Endothelial cell (in vitro differentiated cells): ENCODE measurements around the gene FOXK1. TPM values are rescaled to one million over a fixed set of nuclear protein-coding genes. Genes with fewer than 3 reads are reported as not detected.
"Not testable (repeated sequence)": the region's sequence is repeated elsewhere in the genome, so short reads cannot be mapped to it uniquely, and the experiment has no call there.

Experiments used
- DNase-seq: peaks from one replicate; pipeline ENCODE4 v3.0.0; 2021; ENCODE audit warnings: low spot score
- H3K27ac Mint-ChIP-seq: one replicate; pipeline ENCODE4 v1.8.0; 2021; ENCODE audit warnings: mixed read lengths, inconsistent platforms; ENCODE audit not compliant: unreplicated experiment
- H3K27me3 Mint-ChIP-seq: one replicate; pipeline ENCODE4 v1.8.0; 2021; ENCODE audit warnings: mild to moderate bottlenecking, moderate library complexity, mixed read lengths, inconsistent platforms; ENCODE audit not compliant: unreplicated experiment
- H3K36me3 Mint-ChIP-seq: one replicate; pipeline ENCODE4 v1.8.0; 2021; ENCODE audit warnings: mild to moderate bottlenecking, low read depth, mixed read lengths, inconsistent platforms; ENCODE audit not compliant: unreplicated experiment
- H3K4me1 Mint-ChIP-seq: one replicate; pipeline ENCODE4 v1.8.0; 2021; ENCODE audit warnings: mild to moderate bottlenecking, mixed read lengths, inconsistent platforms; ENCODE audit not compliant: unreplicated experiment
- H3K4me3 Mint-ChIP-seq: one replicate; pipeline ENCODE4 v1.8.0; 2021; ENCODE audit warnings: mild to moderate bottlenecking, mixed read lengths, inconsistent platforms; ENCODE audit not compliant: unreplicated experiment
- H3K9me3 Mint-ChIP-seq: one replicate; pipeline ENCODE4 v1.8.0; 2021; ENCODE audit warnings: mixed read lengths, inconsistent platforms; ENCODE audit not compliant: unreplicated experiment
- total RNA-seq: library from RNA; stranded (reverse); fragmentation: NEBNext Ultra II Directional; extraction: Animal tissue kit (Norgen Biotek cat#: 25700); gene quantifications from one replicate; pipeline ENCODE4 v1.2.1, GENCODE V29; 2021; ENCODE audit not compliant: unreplicated experiment
- TF ChIP-seq, protein P1 (sequence below): fragments of 200-600 bp; sonication (generic); IDR thresholded peaks from one replicate; pipeline ENCODE4 v1.5.0; 2021; ENCODE audit warnings: antibody characterized with exemption; ENCODE audit not compliant: unreplicated experiment

Gene FOXK1
- total RNA-seq, 1 donor from 2014 or later: 73.8 TPM

DNA sequence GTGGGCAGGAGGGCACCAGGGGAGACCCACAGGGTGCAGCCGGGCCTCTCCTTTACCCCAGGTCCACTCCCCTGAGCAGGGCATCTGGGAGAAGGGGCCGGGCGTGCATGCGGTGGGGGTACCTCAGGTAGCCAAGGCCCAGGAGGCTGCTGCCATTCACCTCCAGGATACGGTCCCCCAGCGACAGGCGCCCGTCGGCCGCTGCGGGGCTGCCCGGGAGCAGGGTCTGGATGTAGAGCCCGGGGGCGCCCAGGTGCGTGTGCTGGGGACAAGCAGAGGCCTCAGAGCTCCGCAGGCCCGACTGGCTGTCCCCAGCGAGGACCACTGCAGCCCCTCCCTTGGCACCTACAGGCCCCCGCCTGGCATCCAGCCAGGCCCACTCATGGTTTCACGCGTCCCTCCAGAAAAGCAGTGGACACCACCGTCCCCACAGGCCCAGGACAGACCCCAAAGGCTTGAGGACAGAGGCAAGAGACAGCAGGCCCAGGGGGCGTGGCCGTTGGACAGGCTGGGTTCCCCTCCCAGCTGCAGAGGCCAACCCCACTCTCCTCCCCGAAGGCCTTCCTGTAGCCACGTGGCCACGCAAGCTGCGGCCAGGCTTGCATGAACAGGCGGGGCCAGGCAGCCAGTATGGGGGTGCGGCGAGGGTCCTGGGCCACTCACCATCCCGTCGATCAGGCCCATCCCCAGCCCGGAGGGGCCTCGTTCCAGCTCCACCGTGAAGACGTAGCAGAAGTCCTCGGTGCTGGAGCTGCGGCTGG lies 117.6 kb downstream of the FOXK1 start:
- Mint-ChIP-seq H3K4me3 (no peak overlapping the region), H3K27ac (no peak overlapping the region), H3K36me3 (peaks cover 6% of the 10 kb centered on the region), H3K27me3 (peaks cover 19% of the 10 kb centered on the region), H3K9me3 (no peaks in the 10 kb centered on the region), H3K4me1 (no peaks in the 10 kb centered on the region)
- no peak for DNase-seq
- TF ChIP-seq, protein P1, sequence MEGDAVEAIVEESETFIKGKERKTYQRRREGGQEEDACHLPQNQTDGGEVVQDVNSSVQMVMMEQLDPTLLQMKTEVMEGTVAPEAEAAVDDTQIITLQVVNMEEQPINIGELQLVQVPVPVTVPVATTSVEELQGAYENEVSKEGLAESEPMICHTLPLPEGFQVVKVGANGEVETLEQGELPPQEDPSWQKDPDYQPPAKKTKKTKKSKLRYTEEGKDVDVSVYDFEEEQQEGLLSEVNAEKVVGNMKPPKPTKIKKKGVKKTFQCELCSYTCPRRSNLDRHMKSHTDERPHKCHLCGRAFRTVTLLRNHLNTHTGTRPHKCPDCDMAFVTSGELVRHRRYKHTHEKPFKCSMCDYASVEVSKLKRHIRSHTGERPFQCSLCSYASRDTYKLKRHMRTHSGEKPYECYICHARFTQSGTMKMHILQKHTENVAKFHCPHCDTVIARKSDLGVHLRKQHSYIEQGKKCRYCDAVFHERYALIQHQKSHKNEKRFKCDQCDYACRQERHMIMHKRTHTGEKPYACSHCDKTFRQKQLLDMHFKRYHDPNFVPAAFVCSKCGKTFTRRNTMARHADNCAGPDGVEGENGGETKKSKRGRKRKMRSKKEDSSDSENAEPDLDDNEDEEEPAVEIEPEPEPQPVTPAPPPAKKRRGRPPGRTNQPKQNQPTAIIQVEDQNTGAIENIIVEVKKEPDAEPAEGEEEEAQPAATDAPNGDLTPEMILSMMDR: no peak

DNA sequence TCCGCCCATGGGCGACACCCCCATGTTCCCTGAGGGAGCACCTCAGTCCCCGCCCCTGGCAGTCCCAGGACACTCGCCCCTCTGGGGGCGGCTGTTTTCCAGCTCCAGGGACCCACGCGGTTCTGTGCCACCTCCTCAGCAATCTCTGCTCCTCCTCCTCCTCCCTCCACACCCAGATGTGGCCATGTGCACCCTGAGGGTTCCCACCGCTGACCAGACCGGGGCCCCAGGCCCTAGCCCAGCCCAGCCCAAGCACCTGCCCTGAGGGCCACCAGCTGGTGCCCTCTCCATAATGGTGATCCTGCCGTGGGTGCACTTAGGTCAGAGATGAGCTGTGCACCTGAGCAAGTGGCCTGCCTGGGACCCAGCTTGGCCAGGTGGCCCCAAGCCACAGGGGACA lies 118.4 kb downstream of the FOXK1 start:
- DNase-seq: no peak
- Mint-ChIP-seq H3K27me3 (peaks cover 18% of the 10 kb centered on the region), H3K9me3 (no peaks in the 10 kb centered on the region), H3K27ac (no peak overlapping the region), H3K36me3 (peaks cover 4% of the 10 kb centered on the region), H3K4me3 (no peak overlapping the region), H3K4me1 (no peaks in the 10 kb centered on the region)
- TF ChIP-seq, protein P1: no peak

DNA sequence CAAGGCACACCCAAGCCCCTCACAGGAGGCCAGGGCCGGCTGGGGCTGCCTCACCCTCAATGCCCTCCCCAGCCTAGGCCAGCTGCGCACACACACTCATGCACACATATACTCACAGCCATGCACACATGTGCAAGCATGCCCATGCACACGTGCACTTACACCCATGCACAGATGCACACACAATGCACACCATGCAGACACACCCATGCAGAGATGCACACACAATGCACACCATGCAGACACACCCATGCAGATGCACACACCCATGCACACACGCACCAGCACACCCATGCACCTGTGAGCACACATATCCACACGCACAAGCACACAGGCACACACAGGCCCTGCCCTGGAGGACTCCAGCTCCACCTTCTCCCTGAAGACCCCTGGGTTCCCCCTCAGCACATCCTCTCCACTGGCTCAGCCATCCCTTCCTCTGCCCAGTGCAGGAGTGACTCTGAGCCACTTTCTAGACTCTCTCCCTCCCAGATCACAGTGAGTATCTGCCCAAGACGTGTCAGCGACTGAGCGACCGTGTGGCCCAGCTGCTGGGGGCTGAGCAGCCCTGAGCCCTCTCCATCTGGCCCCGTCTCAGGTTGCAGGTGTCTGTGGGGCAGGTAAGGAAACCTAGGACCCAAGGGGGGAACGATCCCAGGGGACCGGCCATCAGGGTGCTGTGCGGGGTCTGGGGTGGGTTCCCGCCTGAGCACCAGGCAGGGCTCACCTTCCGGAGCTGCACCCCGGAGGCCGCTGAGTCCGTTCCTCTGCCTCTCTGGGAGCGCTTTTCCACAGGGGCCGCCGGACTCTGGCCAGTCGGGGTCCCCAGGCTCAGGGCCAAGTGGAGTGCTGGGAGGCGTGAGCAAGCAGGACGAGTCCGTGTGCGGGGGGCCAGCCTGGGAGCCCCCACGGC lies 119.1 kb downstream of the FOXK1 start:
- Mint-ChIP-seq H3K9me3 (no peaks in the 10 kb centered on the region), H3K4me3 (peak overlapping the region; percentile 53), H3K4me1 (no peaks in the 10 kb centered on the region), H3K36me3 (peaks cover 4% of the 10 kb centered on the region), H3K27me3 (peaks cover 15% of the 10 kb centered on the region), H3K27ac (peak overlapping the region; percentile 48)
- TF ChIP-seq, protein P1: no peak
- no peak for DNase-seq

DNA sequence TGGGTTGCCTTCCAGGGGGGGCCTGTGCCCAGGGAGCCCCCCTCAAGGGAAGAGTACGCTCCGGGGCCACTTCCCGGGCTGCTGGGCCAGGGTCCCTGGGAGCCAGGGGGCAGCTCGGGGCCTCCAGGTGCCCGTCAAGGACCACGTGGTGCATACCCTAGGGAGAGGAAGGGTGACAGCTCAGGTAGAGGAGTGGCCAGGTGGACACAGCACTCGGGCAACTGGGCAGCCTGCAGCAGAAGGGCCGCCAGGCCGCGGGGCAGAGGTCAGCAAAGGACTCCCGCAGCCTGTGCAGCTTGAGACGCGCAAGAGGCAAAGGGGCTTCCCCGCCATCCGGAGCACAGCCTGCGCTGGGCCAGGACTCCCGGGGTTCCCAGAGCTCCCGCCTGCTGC lies 119.7 kb downstream of the FOXK1 start:
- Mint-ChIP-seq H3K4me3 (no peak overlapping the region), H3K36me3 (peaks cover 4% of the 10 kb centered on the region), H3K4me1 (no peaks in the 10 kb centered on the region), H3K27me3 (peaks cover 13% of the 10 kb centered on the region), H3K27ac (no peak overlapping the region), H3K9me3 (no peaks in the 10 kb centered on the region)
- DNase-seq: no peak
- TF ChIP-seq, protein P1: no peak

DNA sequence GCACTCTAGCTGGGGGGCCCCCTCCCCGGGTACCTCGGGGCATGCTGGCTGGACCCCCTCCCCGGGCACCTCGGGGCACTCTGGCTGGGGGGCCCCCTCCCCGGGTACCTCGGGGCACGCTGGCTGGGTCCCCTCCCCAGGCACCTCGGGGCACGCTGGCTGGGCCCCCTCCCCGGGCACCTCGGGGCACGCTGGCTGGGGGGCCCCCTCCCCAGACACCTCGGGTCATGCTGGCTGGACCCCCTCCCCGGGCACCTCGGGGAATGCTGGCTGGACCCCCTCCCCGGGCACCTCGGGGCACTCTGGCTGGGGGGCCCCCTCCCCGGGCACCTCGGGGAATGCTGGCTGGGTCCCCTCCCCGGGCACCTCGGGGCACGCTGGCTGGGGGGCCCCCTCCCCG lies 120.5 kb downstream of the FOXK1 start:
- DNase-seq, H3K9me3 Mint-ChIP-seq, H3K4me1 Mint-ChIP-seq, H3K4me3 Mint-ChIP-seq, H3K36me3 Mint-ChIP-seq, H3K27ac Mint-ChIP-seq: not testable (repeated sequence)
- H3K27me3 Mint-ChIP-seq: peaks cover 13% of the 10 kb centered on the region
